PFSK-1 (cell line): ENCODE data around the gene GATM.

Experiments used
- FOXP2 ChIP-seq: optimal IDR thresholded peaks from 2 replicates; pipeline ENCODE3; 2011; ENCODE audit warnings: borderline replicate concordance, control low read depth, inconsistent platforms; ENCODE audit not compliant: insufficient read depth; ENCODE audit errors: extremely low read length, extremely low read depth
- POLR2AphosphoS5 ChIP-seq: IDR thresholded peaks from 2 replicates; pipeline ENCODE4 v1.6.1; 2012; ENCODE audit warnings: low read depth, mild to moderate bottlenecking, control low read depth, low read length, moderate library complexity
- SIN3A ChIP-seq: IDR thresholded peaks from 2 replicates; pipeline ENCODE4 v1.6.1; 2012; ENCODE audit warnings: mild to moderate bottlenecking, low read length, moderate library complexity, borderline replicate concordance; ENCODE audit not compliant: insufficient read depth
- TAF1 ChIP-seq: IDR thresholded peaks from 2 replicates; pipeline ENCODE4 v1.6.1; 2012; ENCODE audit warnings: low read length, control low read depth, borderline replicate concordance; ENCODE audit not compliant: insufficient read depth
- TF ChIP-seq, protein P1 (sequence below), 2 experiments: IDR thresholded peaks; 2 replicates each; pipeline versions ENCODE4 v1.6.1 to v1.8.0; 2011 to 2012; ENCODE audit warnings: low read depth in 2 of 2, low read length in 2 of 2, control low read depth in 1 of 2, inconsistent platforms in 1 of 2, mild to moderate bottlenecking in 1 of 2, moderate library complexity in 1 of 2; ENCODE audit not compliant: insufficient read depth in 1 of 2

The GATM gene

DNA sequence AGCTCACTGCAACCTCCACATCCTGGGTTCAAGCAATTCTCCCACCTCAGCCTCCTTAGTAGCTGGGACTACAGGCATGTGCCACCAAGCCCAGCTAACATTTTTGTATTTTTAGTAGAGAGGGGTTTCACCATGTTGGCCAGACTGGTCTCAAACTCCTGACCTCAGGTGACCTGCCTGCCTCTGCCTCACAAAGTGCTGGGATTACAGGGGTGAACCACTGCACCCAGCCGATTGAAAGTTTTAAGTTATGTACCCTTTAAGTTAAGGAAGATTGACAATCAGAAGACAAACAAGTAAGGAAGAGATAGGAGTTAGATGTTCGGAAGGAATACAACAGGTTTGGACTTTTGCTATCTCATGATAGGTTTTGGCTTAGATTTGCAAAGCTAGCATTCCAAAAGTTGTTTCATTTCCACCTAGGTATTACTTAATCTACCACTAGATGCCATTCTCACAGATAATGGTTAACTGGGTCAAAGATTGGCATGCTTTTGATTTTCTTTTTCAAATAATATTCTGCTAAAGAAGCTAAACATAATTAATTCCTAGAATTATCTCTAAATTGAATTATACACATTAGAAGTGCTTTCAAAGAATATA lies 35.0 kb downstream of the GATM start:
- TF ChIP-seq TAF1 (no peak), SIN3A (no peak), FOXP2 (no peak), POLR2AphosphoS5 (no peak)
- TF ChIP-seq, protein P1, sequence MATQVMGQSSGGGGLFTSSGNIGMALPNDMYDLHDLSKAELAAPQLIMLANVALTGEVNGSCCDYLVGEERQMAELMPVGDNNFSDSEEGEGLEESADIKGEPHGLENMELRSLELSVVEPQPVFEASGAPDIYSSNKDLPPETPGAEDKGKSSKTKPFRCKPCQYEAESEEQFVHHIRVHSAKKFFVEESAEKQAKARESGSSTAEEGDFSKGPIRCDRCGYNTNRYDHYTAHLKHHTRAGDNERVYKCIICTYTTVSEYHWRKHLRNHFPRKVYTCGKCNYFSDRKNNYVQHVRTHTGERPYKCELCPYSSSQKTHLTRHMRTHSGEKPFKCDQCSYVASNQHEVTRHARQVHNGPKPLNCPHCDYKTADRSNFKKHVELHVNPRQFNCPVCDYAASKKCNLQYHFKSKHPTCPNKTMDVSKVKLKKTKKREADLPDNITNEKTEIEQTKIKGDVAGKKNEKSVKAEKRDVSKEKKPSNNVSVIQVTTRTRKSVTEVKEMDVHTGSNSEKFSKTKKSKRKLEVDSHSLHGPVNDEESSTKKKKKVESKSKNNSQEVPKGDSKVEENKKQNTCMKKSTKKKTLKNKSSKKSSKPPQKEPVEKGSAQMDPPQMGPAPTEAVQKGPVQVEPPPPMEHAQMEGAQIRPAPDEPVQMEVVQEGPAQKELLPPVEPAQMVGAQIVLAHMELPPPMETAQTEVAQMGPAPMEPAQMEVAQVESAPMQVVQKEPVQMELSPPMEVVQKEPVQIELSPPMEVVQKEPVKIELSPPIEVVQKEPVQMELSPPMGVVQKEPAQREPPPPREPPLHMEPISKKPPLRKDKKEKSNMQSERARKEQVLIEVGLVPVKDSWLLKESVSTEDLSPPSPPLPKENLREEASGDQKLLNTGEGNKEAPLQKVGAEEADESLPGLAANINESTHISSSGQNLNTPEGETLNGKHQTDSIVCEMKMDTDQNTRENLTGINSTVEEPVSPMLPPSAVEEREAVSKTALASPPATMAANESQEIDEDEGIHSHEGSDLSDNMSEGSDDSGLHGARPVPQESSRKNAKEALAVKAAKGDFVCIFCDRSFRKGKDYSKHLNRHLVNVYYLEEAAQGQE (IDR thresholded peaks at IDR 0.05; ENCODE audit: insufficient read depth in 1 of 2, low read depth in 2 of 2, low read length in 2 of 2), result no peak

DNA sequence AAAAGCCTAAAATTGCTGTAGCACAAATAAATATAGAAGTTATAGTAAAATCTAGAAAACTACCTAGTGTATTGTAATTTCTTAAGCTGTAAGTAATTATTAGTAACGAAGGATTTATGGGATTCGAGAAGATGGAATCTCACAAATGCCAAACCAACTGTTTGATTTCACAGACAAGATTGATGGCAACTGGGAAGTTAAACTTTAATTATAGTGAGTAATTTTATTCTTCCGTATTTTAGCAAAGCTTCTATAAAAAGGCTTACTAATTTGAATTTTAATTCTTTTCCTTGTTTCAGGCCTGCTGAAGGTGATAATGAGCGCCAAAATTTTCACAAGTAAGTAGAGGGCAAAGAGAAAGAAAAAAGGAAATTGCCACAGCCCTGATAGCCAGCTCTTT lies 36.6 kb downstream of the GATM start:
- TF ChIP-seq FOXP2, result no peak
- no peak for TF ChIP-seq POLR2AphosphoS5
- TF ChIP-seq SIN3A, result no peak
- TF ChIP-seq, protein P1 (IDR thresholded peaks at IDR 0.05; ENCODE audit: insufficient read depth in 1 of 2, low read depth in 2 of 2, low read length in 2 of 2), result no peak
- no peak for TF ChIP-seq TAF1

DNA sequence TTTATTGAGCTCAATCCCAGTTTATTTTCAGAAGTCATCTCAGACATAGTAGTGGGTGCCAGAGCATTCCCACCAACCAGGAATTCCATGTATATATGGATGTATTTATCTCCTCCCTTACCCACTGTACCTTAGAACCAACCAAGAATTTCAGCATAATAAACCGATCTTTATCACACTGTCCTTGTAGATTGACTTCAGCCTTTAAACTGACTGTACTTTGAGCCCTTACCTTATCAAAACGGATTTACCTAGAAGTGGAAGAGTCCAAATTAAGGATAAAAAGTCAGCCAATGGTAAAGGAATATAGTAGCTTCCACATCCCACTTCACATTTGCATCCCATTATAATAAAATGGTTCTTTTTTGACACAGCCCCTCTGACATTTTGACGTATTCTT lies 37.9 kb downstream of the GATM start:
- TF ChIP-seq FOXP2, result no peak
- no peak for TF ChIP-seq POLR2AphosphoS5
- TF ChIP-seq SIN3A, result no peak
- TF ChIP-seq, protein P1 (IDR thresholded peaks at IDR 0.05; ENCODE audit: insufficient read depth in 1 of 2, low read depth in 2 of 2, low read length in 2 of 2), result no peak

DNA sequence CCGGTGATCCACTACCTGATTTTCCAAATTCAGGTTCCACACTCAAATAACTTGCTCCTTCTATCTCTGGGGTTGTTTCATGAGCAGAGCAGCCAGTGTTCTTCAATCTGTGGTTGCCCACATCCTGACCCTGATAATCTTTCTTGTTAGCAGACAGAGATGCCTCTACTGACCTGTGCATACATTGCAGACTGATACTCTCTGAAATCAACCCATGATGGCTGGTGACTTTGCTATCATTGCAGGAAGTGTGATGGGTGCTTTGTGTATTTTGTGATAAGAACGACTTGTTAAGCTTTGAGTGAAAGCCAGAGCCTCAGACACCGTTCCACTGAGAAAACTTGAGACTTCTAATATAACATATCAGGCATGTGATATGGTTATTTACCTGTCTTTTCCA lies 39.9 kb downstream of the GATM start:
- TF ChIP-seq TAF1 (no peak), FOXP2 (no peak), SIN3A (no peak), POLR2AphosphoS5 (no peak)
- TF ChIP-seq, protein P1 (IDR thresholded peaks at IDR 0.05; ENCODE audit: insufficient read depth in 1 of 2, low read depth in 2 of 2, low read length in 2 of 2), result no peak

DNA sequence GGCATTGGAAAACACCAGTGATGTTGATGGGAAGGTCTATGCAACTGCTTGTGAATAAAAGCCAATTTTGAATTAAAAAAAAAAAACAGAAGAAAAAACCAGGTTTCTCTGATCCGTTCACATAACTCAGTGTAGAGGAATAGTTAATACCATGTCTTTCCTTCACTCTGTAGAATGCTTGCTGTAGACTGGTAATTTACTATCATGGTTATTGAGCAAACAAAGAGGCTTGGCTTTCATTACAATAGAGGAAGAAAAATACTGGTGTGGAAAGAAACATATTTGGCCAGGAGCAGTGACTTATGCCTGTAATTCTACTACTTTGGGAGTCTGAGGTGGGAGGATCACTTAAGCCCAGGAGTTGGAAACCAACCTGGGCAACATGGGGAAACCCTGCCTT lies 41.1 kb downstream of the GATM start:
- TF ChIP-seq TAF1 (no peak), FOXP2 (no peak), POLR2AphosphoS5 (no peak), SIN3A (no peak)
- TF ChIP-seq, protein P1 (IDR thresholded peaks at IDR 0.05; ENCODE audit: insufficient read depth in 1 of 2, low read depth in 2 of 2, low read length in 2 of 2), result no peak
